ENCODE measurements around the gene KDM2B. TPM values are rescaled to one million over a fixed set of nuclear protein-coding genes. Genes with fewer than 3 reads are reported as not detected.

Gene KDM2B
- polyA plus RNA-seq, 1 of the 3 experiments (the other 2 are of a cell fraction): 11.5 TPM

DNA sequence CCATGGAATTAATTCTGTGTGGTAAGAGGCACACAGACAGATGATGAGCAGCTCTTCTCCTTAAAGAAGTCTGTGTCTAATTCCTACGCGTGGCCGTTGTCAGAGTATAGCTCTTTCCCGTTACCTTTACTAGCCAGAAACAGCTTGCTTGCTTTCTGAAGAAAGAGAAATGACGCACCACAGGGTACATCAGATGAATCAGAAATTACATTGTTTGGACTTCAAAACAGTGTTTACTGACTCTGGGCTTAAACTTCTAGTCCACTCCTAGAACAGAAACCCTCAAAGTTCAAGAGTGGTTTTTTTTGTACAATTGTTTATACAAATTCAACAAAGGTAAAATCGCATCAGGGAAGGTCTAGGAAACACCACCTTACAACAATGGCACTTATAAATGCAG lies 151.9 kb downstream of the KDM2B start:
- Histone ChIP-seq H3K79me2 (ENCODE audit: insufficient read depth) (no peaks in the 10 kb centered on the region), H3K27me3 (ENCODE audit: insufficient read depth) (no peaks in the 10 kb centered on the region), H3K9me2 (no peaks in the 10 kb centered on the region), H3K36me3 (replicated peaks in 1 of 2; ENCODE audit: control insufficient read depth in 1 of 2, insufficient read depth in 2 of 2, low read length in 1 of 2) (peaks cover 51 to 73% of the 10 kb centered on the region in 2 experiments), H2AFZ (ENCODE audit: low read depth) (no peak overlapping the region), H3K4me1 (ENCODE audit: control insufficient read depth in 1 of 2, insufficient read depth in 2 of 2, low read depth in 1 of 2, low read length in 1 of 2) (0 out of 4 replicates have a peak, but pooled peaks cover 0 to 3% of the 10 kb centered on the region in 2 experiments), H3K4me2 (no peak overlapping the region), H3K9me3 (no peaks in the 10 kb centered on the region), H3K27ac (ENCODE audit: low read depth in 2 of 2, low read length in 1 of 2) (no peak overlapping the region), H3K9ac (no peak overlapping the region), H3F3A (replicated peaks; ENCODE audit: insufficient read depth) (peaks cover 23% of the 10 kb centered on the region), H3K4me3 (ENCODE audit: low read depth in 2 of 2, low read length in 1 of 2) (no peak overlapping the region), H4K20me1 (ENCODE audit: insufficient read depth) (no peaks in the 10 kb centered on the region; the same call in 1 of the 2 replicates)
- WGBS (ENCODE audit: low lambda C conversion rate): 96% methylated on average over 6 of the region's 6 CpGs
- CTCF ChIA-PET: interaction anchor here (3.1 kb wide), 1 partner anchor 13 kb away, joined by 19 read pairs; no protein-coding TSS in a partner anchor
- TF ChIP-seq TEAD4 (IDR thresholded peaks at IDR 0.05; ENCODE audit: borderline replicate concordance, insufficient read depth) (no peak), GABPA (IDR thresholded peaks at IDR 0.05; ENCODE audit: low read depth) (no peak), ELF1 (IDR thresholded peaks at IDR 0.05) (no peak), MEF2A (IDR thresholded peaks at IDR 0.05; ENCODE audit: borderline replicate concordance, low read depth) (no peak), FOSL2 (IDR thresholded peaks at IDR 0.05; ENCODE audit: borderline replicate concordance, low read depth) (no peak), YY1 (IDR thresholded peaks at IDR 0.05; ENCODE audit: low read depth) (no peak), EZH2phosphoT487 (IDR thresholded peaks at IDR 0.05; ENCODE audit: borderline replicate concordance, low read depth) (no peak)
- POLR2A ChIA-PET: no interaction called here
- DNase-seq: no peak

GRCh38 chr12:121427556-121428050 lies 153.2 kb downstream of the KDM2B start:
- H3K9ac ChIP-seq: no peak overlapping the region
- ChIA-PET CTCF (no interaction called here), POLR2A (interaction anchor here (0.6 kb wide), 1 partner anchor 95 kb away, joined by 3 read pairs; no protein-coding TSS in a partner anchor)
- no peak overlapping the region for H3K4me2 ChIP-seq
- H3K9me3 ChIP-seq: no peaks in the 10 kb centered on the region
- no peak for DNase-seq
- peaks cover 23% of the 10 kb centered on the region for H3F3A ChIP-seq (replicated peaks; ENCODE audit: insufficient read depth)
- no peaks in the 10 kb centered on the region for H3K9me2 ChIP-seq
- no peak overlapping the region for H3K27ac ChIP-seq (ENCODE audit: low read depth in 2 of 2, low read length in 1 of 2)
- H4K20me1 ChIP-seq (ENCODE audit: insufficient read depth): no peaks in the 10 kb centered on the region; the same call in 1 of the 2 replicates
- TF ChIP-seq CHD2 (IDR thresholded peaks at IDR 0.05; ENCODE audit: low read length, partially characterized antibody) (no peak), SMC3 (IDR thresholded peaks at IDR 0.05; ENCODE audit: low read depth, low read length) (no peak), TEAD4 (IDR thresholded peaks at IDR 0.05; ENCODE audit: borderline replicate concordance, insufficient read depth) (no peak), POLR2AphosphoS5 (IDR thresholded peaks at IDR 0.05; ENCODE audit: low read depth, low read length) (no peak), EP300 (IDR thresholded peaks at IDR 0.05; ENCODE audit: borderline replicate concordance in 1 of 2, low read depth in 1 of 2, low read length in 1 of 2) (no peak), GABPA (IDR thresholded peaks at IDR 0.05; ENCODE audit: low read depth) (no peak), GATA2 (CRISPR knock-in tag; IDR thresholded peaks at IDR 0.05) (no peak), RCOR1 (IDR thresholded peaks at IDR 0.05; ENCODE audit: low read length) (no peak), RFX5 (IDR thresholded peaks at IDR 0.05; ENCODE audit: low read length) (no peak), USF2 (IDR thresholded peaks at IDR 0.05; ENCODE audit: borderline replicate concordance, low read depth, low read length) (no peak)
- TF ChIP-seq, protein P1, sequence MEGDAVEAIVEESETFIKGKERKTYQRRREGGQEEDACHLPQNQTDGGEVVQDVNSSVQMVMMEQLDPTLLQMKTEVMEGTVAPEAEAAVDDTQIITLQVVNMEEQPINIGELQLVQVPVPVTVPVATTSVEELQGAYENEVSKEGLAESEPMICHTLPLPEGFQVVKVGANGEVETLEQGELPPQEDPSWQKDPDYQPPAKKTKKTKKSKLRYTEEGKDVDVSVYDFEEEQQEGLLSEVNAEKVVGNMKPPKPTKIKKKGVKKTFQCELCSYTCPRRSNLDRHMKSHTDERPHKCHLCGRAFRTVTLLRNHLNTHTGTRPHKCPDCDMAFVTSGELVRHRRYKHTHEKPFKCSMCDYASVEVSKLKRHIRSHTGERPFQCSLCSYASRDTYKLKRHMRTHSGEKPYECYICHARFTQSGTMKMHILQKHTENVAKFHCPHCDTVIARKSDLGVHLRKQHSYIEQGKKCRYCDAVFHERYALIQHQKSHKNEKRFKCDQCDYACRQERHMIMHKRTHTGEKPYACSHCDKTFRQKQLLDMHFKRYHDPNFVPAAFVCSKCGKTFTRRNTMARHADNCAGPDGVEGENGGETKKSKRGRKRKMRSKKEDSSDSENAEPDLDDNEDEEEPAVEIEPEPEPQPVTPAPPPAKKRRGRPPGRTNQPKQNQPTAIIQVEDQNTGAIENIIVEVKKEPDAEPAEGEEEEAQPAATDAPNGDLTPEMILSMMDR (IDR thresholded peaks at IDR 0.05): no peak
- 0 out of 4 replicates have a peak, but pooled peaks cover 0 to 3% of the 10 kb centered on the region in 2 experiments for H3K4me1 ChIP-seq (ENCODE audit: control insufficient read depth in 1 of 2, insufficient read depth in 2 of 2, low read depth in 1 of 2, low read length in 1 of 2)
- peaks cover 57 to 73% of the 10 kb centered on the region in 2 experiments for H3K36me3 ChIP-seq (replicated peaks in 1 of 2; ENCODE audit: control insufficient read depth in 1 of 2, insufficient read depth in 2 of 2, low read length in 1 of 2)
- H3K27me3 ChIP-seq (ENCODE audit: insufficient read depth): no peaks in the 10 kb centered on the region
- H3K79me2 ChIP-seq (ENCODE audit: insufficient read depth): no peaks in the 10 kb centered on the region
- WGBS (ENCODE audit: low lambda C conversion rate): 91% methylated on average over 2 of the region's 2 CpGs
- no peak overlapping the region for H3K4me3 ChIP-seq (ENCODE audit: low read depth in 2 of 2, low read length in 1 of 2)
- no peak overlapping the region for H2AFZ ChIP-seq (ENCODE audit: low read depth)

All from SK-N-SH (cell line).